H1 (cell line): ENCODE measurements around the gene PRKCA. TPM values are rescaled to one million over a fixed set of nuclear protein-coding genes. Genes with fewer than 3 reads are reported as not detected.

Source experiments
- CTCF ChIA-PET: fragments of 300-600 bp; sonication (Branson Sonifier 250); formaldehyde crosslinking; loops from one replicate; lab custom pipeline; 2021; ENCODE audit not compliant: partially characterized antibody; lab: Charles Lee
- POLR2A ChIA-PET: fragments of 300-600 bp; sonication (Branson Sonifier 250); formaldehyde crosslinking; loops from one replicate; lab custom pipeline; 2021; ENCODE audit warnings: inconsistent platforms; ENCODE audit not compliant: partially characterized antibody; lab: Charles Lee
- DNase-seq, 2 experiments: peaks; one replicate each; pipeline versions ENCODE4 v3.0.0 to v3.0.0-alpha.2; 2010 to 2022; ENCODE audit warnings: low spot score in 2 of 2, low read depth in 1 of 2, mixed read lengths in 1 of 2
- FAIRE-seq: peaks from 2 replicates; lab custom pipeline; 2011; peaks lifted over from hg19 to GRCh38; lab: Jason Lieb, UNC
- H2AFZ ChIP-seq: 2 replicates; pipeline ENCODE4 v1.8.1; 2012; ENCODE audit warnings: low read length, inconsistent platforms
- H2AK5ac ChIP-seq: 2 replicates; pipeline ENCODE4 v1.6.1; 2013; ENCODE audit warnings: low read depth, low read length
- H2BK120ac ChIP-seq: replicated peaks from 2 replicates; pipeline ENCODE3; 2013; ENCODE audit warnings: low read depth, low read length, inconsistent platforms
- H2BK12ac ChIP-seq: 2 replicates; pipeline ENCODE4 v1.6.1; 2013; ENCODE audit warnings: low read depth, low read length
- H2BK15ac ChIP-seq: 2 replicates; pipeline ENCODE4 v1.6.1; 2013; ENCODE audit warnings: low read length
- H2BK20ac ChIP-seq: 2 replicates; pipeline ENCODE4 v1.6.1; 2013; ENCODE audit warnings: low read length
- H2BK5ac ChIP-seq: 2 replicates; pipeline ENCODE4 v1.6.1; 2013; ENCODE audit warnings: low read depth, low read length
- H3K14ac ChIP-seq: 2 replicates; pipeline ENCODE4 v1.6.1; 2013; ENCODE audit warnings: inconsistent platforms; ENCODE audit not compliant: insufficient read length
- H3K18ac ChIP-seq: 2 replicates; pipeline ENCODE4 v1.6.1; 2013; ENCODE audit warnings: low read length; ENCODE audit errors: extremely low read depth
- H3K23ac ChIP-seq: 2 replicates; pipeline ENCODE4 v1.6.1; 2013; ENCODE audit warnings: inconsistent platforms; ENCODE audit not compliant: insufficient read length
- H3K23me2 ChIP-seq: 2 replicates; pipeline ENCODE4 v1.6.1; 2013; ENCODE audit warnings: low read depth, low read length
- H3K27ac ChIP-seq: 2 replicates; pipeline ENCODE4 v1.6.1; 2011; ENCODE audit warnings: low read depth, low read length, inconsistent platforms
- H3K27me3 ChIP-seq, 4 experiments: replicated peaks in 1 of 4; 1 replicate in 1 of 4; 2 replicates in 3 of 4; pipeline versions ENCODE4 v1.6.1 to v1.8.1; 2011 to 2013; ENCODE audit warnings: low read length in 3 of 4, mild to moderate bottlenecking in 3 of 4, inconsistent platforms in 2 of 4, mixed read lengths in 2 of 4, moderate library complexity in 1 of 4; ENCODE audit not compliant: control insufficient read depth in 3 of 4, insufficient read depth in 3 of 4; ENCODE audit errors: extremely low read depth in 1 of 4
- H3K36me3 ChIP-seq, 4 experiments: 2 replicates each; pipeline versions ENCODE4 v1.6.1 to v1.8.1; 2011 to 2013; ENCODE audit warnings: mild to moderate bottlenecking in 4 of 4, low read length in 3 of 4, moderate library complexity in 2 of 4, control low read depth in 1 of 4, inconsistent platforms in 1 of 4; ENCODE audit not compliant: insufficient read depth in 4 of 4, control insufficient read depth in 2 of 4
- H3K4ac ChIP-seq: replicated peaks from 2 replicates; pipeline ENCODE3; 2013; ENCODE audit warnings: low read length, low read depth, mixed read lengths, inconsistent platforms; ENCODE audit not compliant: insufficient read length
- H3K4me1 ChIP-seq, 4 experiments: replicated peaks in 1 of 4; 1 replicate in 1 of 4; 2 replicates in 3 of 4; pipeline versions ENCODE4 v1.6.1 to v1.8.1; 2011 to 2013; ENCODE audit warnings: low read length in 3 of 4, inconsistent platforms in 2 of 4, mixed read lengths in 1 of 4; ENCODE audit not compliant: insufficient read depth in 4 of 4, control insufficient read depth in 3 of 4
- H3K4me2 ChIP-seq, 2 experiments: 2 replicates each; pipeline versions ENCODE4 v1.6.1 to v1.8.1; 2011 to 2013; ENCODE audit warnings: low read depth in 2 of 2, low read length in 2 of 2, control low read depth in 1 of 2, inconsistent platforms in 1 of 2, mild to moderate bottlenecking in 1 of 2; ENCODE audit not compliant: insufficient read depth in 1 of 2
- H3K4me3 ChIP-seq, 4 experiments: fragments of 200-600, 300-600 bp in 1 of 4; sonication (generic), shearing (Covaris generic), sonication (Bioruptor Twin) in 1 of 4; 2 replicates each; pipeline versions ENCODE4 v1.5.1 to v1.8.1; 2011 to 2016; ENCODE audit warnings: low read length in 4 of 4, low read depth in 3 of 4, control low read depth in 2 of 4, inconsistent platforms in 2 of 4, mild to moderate bottlenecking in 2 of 4, mixed read lengths in 1 of 4, moderate library complexity in 1 of 4; ENCODE audit not compliant: insufficient read depth in 2 of 4; ENCODE audit errors: extremely low read depth in 1 of 4
- H3K56ac ChIP-seq: replicated peaks from 2 replicates; pipeline ENCODE3; 2013; ENCODE audit warnings: low read depth, mild to moderate bottlenecking, mixed read lengths, low read length, inconsistent platforms; ENCODE audit not compliant: insufficient read length
- H3K79me1 ChIP-seq: 2 replicates; pipeline ENCODE4 v1.6.1; 2013; ENCODE audit warnings: low read depth, low read length, control low read depth
- H3K79me2 ChIP-seq, 2 experiments: 2 replicates each; pipeline versions ENCODE4 v1.6.1 to v1.8.1; 2012 to 2013; ENCODE audit warnings: low read length in 2 of 2, mild to moderate bottlenecking in 2 of 2, inconsistent platforms in 1 of 2; ENCODE audit not compliant: insufficient read depth in 2 of 2, control insufficient read depth in 1 of 2
- H3K9ac ChIP-seq, 4 experiments: replicated peaks in 1 of 4; 1 replicate in 1 of 4; 2 replicates in 3 of 4; pipeline versions ENCODE4 v1.6.1 to v1.8.1; 2011 to 2013; ENCODE audit warnings: low read depth in 3 of 4, low read length in 3 of 4, control low read depth in 2 of 4, mild to moderate bottlenecking in 2 of 4, moderate library complexity in 2 of 4, inconsistent platforms in 1 of 4; ENCODE audit errors: extremely low read depth in 1 of 4
- H3K9me3 ChIP-seq, 2 experiments: 2 replicates each; pipeline versions ENCODE4 v1.6.1 to v1.8.1; 2012 to 2013; ENCODE audit warnings: mild to moderate bottlenecking in 2 of 2, moderate library complexity in 2 of 2, control low read depth in 1 of 2, inconsistent platforms in 1 of 2, low read depth in 1 of 2, low read length in 1 of 2, mixed read lengths in 1 of 2; ENCODE audit not compliant: insufficient read depth in 2 of 2
- H4K20me1 ChIP-seq, 2 experiments: replicated peaks in 1 of 2; 2 replicates each; pipeline versions ENCODE3 to v1.8.1; 2011 to 2013; ENCODE audit warnings: inconsistent platforms in 2 of 2, low read length in 2 of 2, mild to moderate bottlenecking in 1 of 2; ENCODE audit not compliant: insufficient read depth in 2 of 2, control insufficient read depth in 1 of 2
- H4K5ac ChIP-seq: 2 replicates; pipeline ENCODE4 v1.6.1; 2013; ENCODE audit warnings: low read length, low read depth, mixed read lengths, inconsistent platforms; ENCODE audit not compliant: insufficient read length
- H4K8ac ChIP-seq: 2 replicates; pipeline ENCODE4 v1.8.0; 2013; ENCODE audit warnings: mild to moderate bottlenecking, moderate library complexity, low read length, inconsistent platforms; ENCODE audit not compliant: insufficient read depth; ENCODE audit errors: extremely low read depth
- H4K91ac ChIP-seq: replicated peaks from 2 replicates; pipeline ENCODE3; 2013; ENCODE audit warnings: low read length, mixed read lengths, inconsistent platforms; ENCODE audit not compliant: insufficient read length
- EZH2 ChIP-seq: fragments of 200-600 bp; sonication (generic); IDR thresholded peaks from 2 replicates; pipeline ENCODE4 v1.7.1; 2012; ENCODE audit warnings: low read depth, mild to moderate bottlenecking, moderate library complexity, low read length, inconsistent platforms; ENCODE audit not compliant: severe bottlenecking
- WGBS, 2 experiments: shearing (Covaris generic) in 1 of 2; methylation state at CpG; one replicate each; pipeline versions ENCODE4 v1.1.6 to v1.1.7; 2013 to 2015; ENCODE audit warnings: low lambda C conversion rate in 2 of 2, mixed read lengths in 2 of 2, inconsistent platforms in 1 of 2, low coverage in 1 of 2, missing lambda C conversion rate in 1 of 2; ENCODE audit not compliant: insufficient replicate concordance in 2 of 2, insufficient coverage in 1 of 2, insufficient read length in 1 of 2; ENCODE audit errors: extremely low coverage in 1 of 2, missing lambda C conversion rate in 1 of 2; 5-methylcytosine and 5-hydroxymethylcytosine counted together
- polyA plus RNA-seq, 7 experiments: library from polyadenylated mRNA; depleted of rRNA in 3 of 7; stranded (reverse) in 5 of 7; unstranded in 2 of 7; fragments of >200 nt in 5 of 7; fragments of 200-250 nt in 2 of 7; gene quantifications; 1 replicate in 5 of 7; 2 replicates in 1 of 7; 4 replicates in 1 of 7; pipeline versions ENCODE4 v1.2.1 to v1.2.3, GENCODE V29; 2011 to 2013; ENCODE audit warnings: missing spikeins in 2 of 7, mixed read lengths in 2 of 7
- total RNA-seq: library from RNA; stranded (reverse); fragmentation: NEBNext Ultra II Directional; extraction: Animal tissue kit (Norgen Biotek cat#: 25700); gene quantifications from 2 replicates; pipeline ENCODE4 v1.2.1, GENCODE V29; 2021
- TF ChIP-seq, protein P1 (sequence below): IDR thresholded peaks from 2 replicates; pipeline ENCODE4 v1.6.1; 2011; ENCODE audit warnings: low read depth, mild to moderate bottlenecking, low read length; ENCODE audit not compliant: insufficient read depth

Gene PRKCA
- total and polyA plus RNA-seq, 2 of the 8 experiments (the other 6 are each of a cell fraction or from before 2014, with no cell fraction given), result 5.8 to 17.8 TPM

DNA sequence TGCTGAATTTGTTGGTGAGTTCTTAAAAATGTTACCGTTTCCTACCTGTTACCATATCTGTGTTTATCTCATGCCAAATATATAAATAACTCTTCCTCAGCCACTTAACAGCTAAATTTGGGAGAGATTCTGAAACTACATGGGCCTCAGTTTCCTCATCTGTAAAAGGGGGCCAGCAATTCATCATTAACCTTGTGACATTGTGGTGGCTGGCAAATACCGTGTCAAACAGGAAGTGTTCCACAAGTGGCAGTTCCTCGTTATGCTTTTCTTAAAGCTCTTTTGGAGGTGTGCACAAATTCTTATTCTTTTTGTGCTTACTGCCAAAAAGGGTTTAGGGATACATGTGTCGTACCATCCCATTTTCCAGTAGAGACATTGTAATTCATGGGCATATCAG, 312.1 kb downstream of the PRKCA start:
- H3K4me3 ChIP-seq, result no peak overlapping the region
- H2BK15ac ChIP-seq, result no peak overlapping the region
- no peak overlapping the region for H3K27ac ChIP-seq
- FAIRE-seq (no peak), DNase-seq (no peak)
- H2BK5ac ChIP-seq, result no peak overlapping the region
- WGBS, 2 experiments, result 92% methylated on average over 4 of the region's 4 CpGs; no CpG with 5 or more reads in 1 of the 2 experiments
- H3K9ac ChIP-seq, result no peak overlapping the region
- H3K79me1 ChIP-seq, result no peaks in the 10 kb centered on the region; the same call in 1 of the 2 replicates
- H2AK5ac ChIP-seq, result no peak overlapping the region
- H3K4me2 ChIP-seq, result no peak overlapping the region
- no peak overlapping the region for H2AFZ ChIP-seq
- H4K91ac ChIP-seq, result no peak overlapping the region
- no peak overlapping the region for H3K23ac ChIP-seq
- POLR2A ChIA-PET, result no interaction called here
- no peak overlapping the region for H4K8ac ChIP-seq
- H4K5ac ChIP-seq, result no peak overlapping the region
- no peaks in the 10 kb centered on the region for H3K4me1 ChIP-seq
- no peak overlapping the region for H3K14ac ChIP-seq
- CTCF ChIA-PET, result interaction anchor here (0.6 to 1.2 kb wide), 3 partner anchors 11 to 27 kb away, joined by 3 to 4 read pairs (median 4); no protein-coding TSS in a partner anchor
- peaks cover 2 to 6% of the 10 kb centered on the region in 2 experiments; a peak in 2 of 4 replicates for H3K9me3 ChIP-seq
- no peaks in the 10 kb centered on the region for H3K27me3 ChIP-seq
- H3K23me2 ChIP-seq, result no peaks in the 10 kb centered on the region
- H2BK120ac ChIP-seq, result no peak overlapping the region
- H3K36me3 ChIP-seq, result no peaks in the 10 kb centered on the region
- no peak overlapping the region for H3K4ac ChIP-seq
- no peak overlapping the region for H3K18ac ChIP-seq
- no peak overlapping the region for H2BK20ac ChIP-seq
- no peaks in the 10 kb centered on the region for H3K79me2 ChIP-seq
- H4K20me1 ChIP-seq, result no peaks in the 10 kb centered on the region
- no peak overlapping the region for H3K56ac ChIP-seq
- no peak for TF ChIP-seq EZH2
- TF ChIP-seq, protein P1, sequence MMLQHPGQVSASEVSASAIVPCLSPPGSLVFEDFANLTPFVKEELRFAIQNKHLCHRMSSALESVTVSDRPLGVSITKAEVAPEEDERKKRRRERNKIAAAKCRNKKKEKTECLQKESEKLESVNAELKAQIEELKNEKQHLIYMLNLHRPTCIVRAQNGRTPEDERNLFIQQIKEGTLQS, result no peak
- H2BK12ac ChIP-seq, result no peak overlapping the region
